GM21737 (cell line): ENCODE measurements around the gene LHPP.
"Not testable (repeated sequence)": the region's sequence is repeated elsewhere in the genome, so short reads cannot be mapped to it uniquely, and the experiment has no call there.

ENCODE experiments used
- ATAC-seq: cut with Tn5 transposase; IDR thresholded peaks from one replicate; pipeline ENCODE4 v1.9.1; 2021; ENCODE audit warnings: mild to moderate bottlenecking, moderate library complexity; ENCODE audit not compliant: unreplicated experiment

Gene LHPP

DNA sequence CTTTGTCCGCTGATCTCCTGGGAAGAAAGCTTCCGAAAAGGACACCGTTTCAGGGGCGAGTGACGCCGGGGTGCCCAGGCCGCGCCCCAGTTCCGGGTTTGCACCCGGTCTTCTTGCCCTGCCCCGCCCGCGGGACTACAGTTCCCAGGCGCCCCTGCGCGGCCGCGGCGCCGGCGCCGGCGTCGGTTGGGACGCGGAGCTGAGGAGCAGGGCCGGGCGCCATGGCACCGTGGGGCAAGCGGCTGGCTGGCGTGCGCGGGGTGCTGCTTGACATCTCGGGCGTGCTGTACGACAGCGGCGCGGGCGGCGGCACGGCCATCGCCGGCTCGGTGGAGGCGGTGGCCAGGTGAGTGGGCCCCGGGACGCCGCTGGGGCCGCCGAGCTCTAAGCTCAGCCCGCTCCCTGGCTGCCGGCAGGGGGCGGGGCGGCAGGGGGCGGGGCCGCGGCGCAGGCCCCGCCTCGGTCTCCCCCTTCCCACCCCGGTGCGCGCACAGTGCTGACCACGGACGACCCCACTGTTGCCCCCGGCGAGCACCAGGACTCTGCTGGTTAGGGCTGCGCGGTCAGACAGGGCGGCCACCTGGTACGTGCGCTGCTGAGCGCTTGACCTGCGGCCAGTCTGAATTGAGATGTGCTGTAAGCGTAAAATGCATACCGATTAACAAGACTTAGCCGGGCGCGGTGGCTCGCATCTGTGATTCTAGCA, at the start of gene LHPP:
LHPP (plus strand) TSS at position 182 of the 706 bp plus-strand sequence; CDS start at position 222, 40 bp downstream.
- ATAC-seq: peak; percentile 94

- ATAC-seq: no peak
Measured at GRCh38 chr10:124414076-124414475, 47.5 kb upstream of the LHPP start.

DNA sequence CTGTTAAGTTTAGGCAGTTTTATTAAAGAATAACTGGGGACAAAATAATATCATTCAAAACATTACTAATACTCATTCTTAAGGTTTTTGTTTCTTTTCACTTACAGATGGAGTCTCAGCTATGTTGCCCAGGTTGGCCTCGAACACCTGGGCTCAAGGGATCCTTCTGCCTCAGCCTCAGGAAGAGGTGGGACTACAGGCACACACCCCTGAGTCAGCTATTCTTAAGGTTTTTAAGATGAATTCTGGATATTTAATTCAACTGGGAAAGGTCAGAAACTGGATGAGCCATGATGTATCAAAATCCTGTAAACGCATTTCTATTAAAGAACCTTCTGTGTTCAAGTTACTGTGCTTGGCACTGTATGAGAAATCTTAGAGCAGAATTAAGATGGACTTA, 46.4 kb upstream of the LHPP start:
- ATAC-seq: no peak

DNA sequence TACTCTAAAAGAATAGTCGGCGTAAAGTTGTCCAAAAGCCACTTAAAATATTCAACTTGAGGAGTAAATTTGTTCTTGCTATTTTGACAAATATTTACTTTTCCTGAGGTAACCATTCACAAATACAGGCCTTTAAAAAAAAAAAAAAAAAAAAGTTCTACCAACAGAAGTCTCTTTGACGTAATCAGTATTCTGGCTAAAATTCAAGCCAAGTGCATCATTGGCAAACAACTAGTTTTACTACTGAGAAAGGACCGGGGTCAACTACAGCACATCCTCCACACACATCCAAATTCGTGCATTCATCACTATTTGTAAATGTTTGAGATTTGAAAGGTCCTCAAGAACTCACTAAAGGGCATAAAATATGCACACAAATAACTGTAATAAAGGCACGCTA, 44.9 kb upstream of the LHPP start:
- no peak for ATAC-seq

DNA sequence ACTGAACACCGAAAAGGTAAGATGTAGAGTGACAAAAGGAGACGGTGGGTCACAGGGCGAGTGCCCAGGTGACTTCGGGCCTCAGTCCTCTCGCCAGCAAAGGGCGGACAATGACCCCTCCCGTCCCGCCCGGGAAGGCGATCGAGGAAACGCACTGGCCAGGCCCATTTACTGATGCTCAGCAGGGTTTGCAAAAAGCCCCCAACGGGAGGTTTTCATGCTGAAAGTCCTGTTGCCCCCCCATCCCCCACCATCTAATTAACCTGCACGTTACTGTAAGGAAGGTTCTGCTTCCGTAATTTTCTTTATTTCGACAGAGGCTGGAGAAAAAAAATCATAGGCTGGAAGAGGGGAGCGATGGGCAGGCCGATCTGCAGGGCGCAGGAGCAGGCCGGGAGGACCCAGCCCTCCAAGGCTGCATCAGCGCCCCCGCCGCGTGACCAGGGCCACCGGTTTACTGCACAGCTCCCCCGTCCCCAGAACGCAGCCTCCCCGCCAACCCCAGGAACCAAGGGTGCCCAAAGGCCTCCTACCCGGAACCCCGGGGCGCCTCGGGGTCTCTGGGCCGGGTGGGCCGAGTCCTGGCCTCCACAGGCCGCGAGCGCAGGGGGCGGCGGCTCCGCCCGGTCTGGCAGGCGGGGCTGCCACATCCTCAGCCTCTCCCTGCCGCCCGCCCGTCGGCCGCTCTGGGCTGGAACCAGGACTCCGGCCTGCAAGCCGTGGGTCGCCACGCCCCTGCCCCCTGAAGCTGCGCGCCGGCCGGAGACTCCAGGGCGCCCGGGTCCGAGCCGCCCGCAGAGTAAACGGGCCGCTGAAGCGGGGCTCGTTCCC, 43.5 kb upstream of the LHPP start:
- peak; percentile 19 for ATAC-seq

DNA sequence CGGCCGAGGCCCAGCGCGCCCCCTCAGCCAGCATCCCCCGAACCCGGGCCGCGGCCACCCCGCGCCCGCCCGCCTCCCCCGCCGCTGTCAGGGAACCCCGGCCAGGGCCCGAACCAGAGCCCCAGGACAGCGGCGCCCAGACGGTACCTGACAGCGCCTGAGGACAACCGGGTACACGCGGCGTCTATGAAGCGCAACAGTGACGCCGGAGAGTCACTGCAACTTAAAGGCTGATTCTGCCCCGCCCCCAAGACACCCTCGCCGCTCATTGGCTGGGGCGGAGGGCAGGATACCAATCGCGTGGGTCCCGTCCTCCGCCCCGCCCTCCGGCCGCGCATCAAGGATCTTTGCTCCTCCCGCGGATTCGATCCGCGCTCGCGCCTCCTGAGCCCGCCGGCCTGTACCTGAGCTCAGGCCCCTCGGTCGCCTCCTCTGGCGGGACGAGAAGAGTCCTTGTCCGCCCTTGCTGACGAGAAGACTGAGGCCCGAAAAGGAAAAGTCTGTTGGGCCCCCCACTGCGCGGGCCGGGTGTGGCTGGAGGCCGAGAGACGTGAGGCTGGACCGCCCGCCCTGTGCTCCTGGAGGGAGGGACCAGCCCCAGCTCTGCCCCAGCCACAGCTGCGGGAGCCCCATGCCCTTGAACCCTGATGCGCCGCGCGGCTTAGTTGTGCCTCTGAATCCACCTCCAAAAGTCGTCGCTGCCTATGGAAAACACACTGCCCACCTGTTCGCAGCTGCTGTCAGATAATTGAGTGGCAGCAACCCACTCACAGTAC, 42.7 kb upstream of the LHPP start, which contains the start of gene OAT:
OAT (minus strand) TSS at position 198 of the 776 bp plus-strand sequence. CDS start 6,752 bp downstream, outside the sequence.
- peak; percentile 96 for ATAC-seq

GRCh38 chr10:124419635-124420034, 42.0 kb upstream of the LHPP start:
- no peak for ATAC-seq

GRCh38 chr10:124420254-124420653, 41.4 kb upstream of the LHPP start:
- ATAC-seq: no peak

DNA sequence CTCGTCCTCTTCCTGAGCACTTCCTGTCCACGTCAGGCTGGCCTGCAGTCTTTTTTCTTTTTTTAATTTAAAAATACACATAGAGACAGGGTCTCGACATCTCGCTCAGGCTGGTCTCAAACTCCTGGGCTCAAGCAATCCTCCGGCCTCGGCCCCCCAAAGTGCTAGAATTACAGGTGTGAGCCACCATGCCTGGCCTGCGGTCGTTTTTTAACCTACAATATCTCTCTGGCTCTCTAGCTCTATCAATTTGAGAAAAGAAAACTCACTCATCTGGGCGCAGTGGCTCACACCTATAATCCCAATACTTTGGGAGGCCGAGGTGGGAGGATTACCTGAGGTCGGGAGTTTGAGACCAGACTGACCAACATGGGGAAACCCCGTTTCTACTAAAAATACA, 38.9 kb upstream of the LHPP start:
- no peak for ATAC-seq

GRCh38 chr10:124423813-124424212, 37.8 kb upstream of the LHPP start:
- no peak for ATAC-seq

GRCh38 chr10:124425227-124425962, 36.2 kb upstream of the LHPP start:
- ATAC-seq: no peak

DNA sequence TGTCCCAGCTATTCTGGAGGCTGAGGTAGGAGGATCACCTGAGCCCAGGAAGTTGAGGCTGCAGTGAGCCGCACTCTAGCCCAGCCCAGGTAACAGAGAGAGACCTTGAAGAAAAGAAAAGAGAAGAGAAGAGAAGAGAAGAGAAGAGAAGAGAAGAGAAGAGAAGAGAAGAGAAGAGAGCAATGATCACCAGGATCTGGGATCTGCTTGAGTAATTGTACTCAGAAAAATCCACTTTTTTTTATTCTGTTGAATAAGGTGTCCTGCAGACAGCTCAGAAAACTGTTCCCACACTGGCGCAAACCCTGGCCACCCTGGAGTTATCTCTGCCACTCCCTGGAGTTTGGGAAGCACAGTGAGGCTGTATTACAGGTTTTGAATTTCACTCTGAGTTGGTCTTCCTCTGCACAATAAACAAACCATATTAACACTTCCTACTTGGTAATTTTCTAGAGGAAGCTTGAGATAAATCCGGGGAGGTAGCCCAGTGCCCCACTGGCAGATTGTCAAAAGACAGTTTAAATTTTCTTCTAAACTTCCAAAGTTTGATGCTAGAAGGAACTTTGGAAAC, 33.3 kb upstream of the LHPP start:
- ATAC-seq: no peak

GRCh38 chr10:124429576-124429975, 32.0 kb upstream of the LHPP start:
- ATAC-seq: no peak

DNA sequence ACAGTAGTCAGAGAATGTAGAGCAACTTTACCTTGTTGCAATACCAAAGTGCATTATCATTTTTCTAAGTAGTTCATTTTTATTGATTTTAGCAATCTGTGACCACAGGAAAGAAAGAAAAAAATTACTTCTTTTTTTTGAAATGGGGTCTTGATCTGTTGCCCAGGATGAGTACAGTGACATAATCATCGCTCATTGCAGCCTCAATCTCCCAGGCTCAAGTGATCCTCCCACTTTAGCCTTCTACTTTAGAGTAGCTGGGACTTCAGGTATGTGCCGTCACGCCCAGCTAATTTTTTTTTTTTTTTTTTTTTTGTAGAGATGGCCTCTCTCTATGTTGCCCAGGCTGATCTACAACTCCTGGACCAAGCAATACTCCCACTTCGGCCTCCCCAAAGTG, 31.5 kb upstream of the LHPP start:
- ATAC-seq: no peak

- ATAC-seq: no peak
Measured at GRCh38 chr10:124433461-124433860, 28.2 kb upstream of the LHPP start.

- not testable (repeated sequence) for ATAC-seq
Measured at GRCh38 chr10:124435683-124436082, 25.9 kb upstream of the LHPP start.

- no peak for ATAC-seq
Measured at GRCh38 chr10:124436191-124436638, 25.4 kb upstream of the LHPP start.

GRCh38 chr10:124441694-124442093, 19.9 kb upstream of the LHPP start:
- not testable (repeated sequence) for ATAC-seq

GRCh38 chr10:124446830-124447750, 14.5 kb upstream of the LHPP start:
- no peak for ATAC-seq
